Mononuclear cell (primary cell): ENCODE data around the gene IL27RA. TPM values are rescaled to one million over a fixed set of nuclear protein-coding genes. Genes with fewer than 3 reads are reported as not detected.

Experiments
- H3K27me3 ChIP-seq: 2 replicates; pipeline ENCODE4 v1.6.0; 2011; ENCODE audit warnings: low read length, control low read depth; ENCODE audit not compliant: insufficient read depth
- H3K4me1 ChIP-seq: 2 replicates; pipeline ENCODE4 v1.5.1; 2011; ENCODE audit warnings: mild to moderate bottlenecking, low read length, control low read depth; ENCODE audit not compliant: insufficient read depth
- H3K4me3 ChIP-seq: 2 replicates; pipeline ENCODE4 v1.5.1; 2011; ENCODE audit warnings: mild to moderate bottlenecking, low read length, moderate library complexity
- H3K9me3 ChIP-seq: 2 replicates; pipeline ENCODE4 v1.5.1; 2011; ENCODE audit warnings: low read depth, mild to moderate bottlenecking, control low read depth, low read length
- total RNA-seq: library from RNA; depleted of rRNA; stranded (reverse); fragments of >200 nt; gene quantifications from one replicate; pipeline ENCODE4 v1.2.3, GENCODE V29; 2012

The IL27RA gene
- total RNA-seq, 1 donor: 18.5 TPM

DNA sequence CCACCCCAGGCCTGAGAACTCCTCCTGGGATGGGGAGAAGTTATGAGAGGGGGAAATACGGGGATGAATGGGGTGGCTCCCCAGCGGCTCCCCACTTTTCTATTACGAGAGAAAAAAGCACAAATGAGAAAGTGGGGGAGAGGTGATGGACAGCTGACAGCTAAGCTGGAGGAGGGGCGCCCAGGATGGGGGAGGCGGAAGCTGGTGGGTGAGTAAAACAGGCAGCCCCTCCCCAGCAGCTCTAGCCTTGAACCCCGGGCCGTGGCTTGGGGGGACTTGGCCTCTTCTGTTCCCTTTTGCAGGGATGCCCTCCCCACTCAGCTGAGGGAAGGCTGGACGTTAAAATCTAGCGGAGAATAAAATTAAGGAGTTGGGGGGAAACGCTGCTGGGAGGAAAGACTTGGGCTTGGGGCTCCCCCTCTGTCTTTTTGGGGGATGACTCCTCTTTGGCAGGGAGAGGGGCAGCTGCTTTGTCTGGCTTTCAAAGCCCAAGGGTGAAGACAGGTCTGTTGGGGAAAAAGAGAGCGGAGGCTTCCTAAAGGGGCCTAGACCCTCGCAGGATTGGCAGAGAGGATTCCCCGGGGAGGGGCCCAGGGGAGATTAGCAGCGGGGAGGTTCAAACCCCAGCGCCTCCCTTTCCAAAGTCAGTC, 60.4 kb downstream of the IL27RA start:
- Histone ChIP-seq H3K4me1 (peaks cover 16% of the 10 kb centered on the region), H3K27me3 (no peaks in the 10 kb centered on the region), H3K9me3 (no peaks in the 10 kb centered on the region), H3K4me3 (peak overlapping the region; percentile 68)

DNA sequence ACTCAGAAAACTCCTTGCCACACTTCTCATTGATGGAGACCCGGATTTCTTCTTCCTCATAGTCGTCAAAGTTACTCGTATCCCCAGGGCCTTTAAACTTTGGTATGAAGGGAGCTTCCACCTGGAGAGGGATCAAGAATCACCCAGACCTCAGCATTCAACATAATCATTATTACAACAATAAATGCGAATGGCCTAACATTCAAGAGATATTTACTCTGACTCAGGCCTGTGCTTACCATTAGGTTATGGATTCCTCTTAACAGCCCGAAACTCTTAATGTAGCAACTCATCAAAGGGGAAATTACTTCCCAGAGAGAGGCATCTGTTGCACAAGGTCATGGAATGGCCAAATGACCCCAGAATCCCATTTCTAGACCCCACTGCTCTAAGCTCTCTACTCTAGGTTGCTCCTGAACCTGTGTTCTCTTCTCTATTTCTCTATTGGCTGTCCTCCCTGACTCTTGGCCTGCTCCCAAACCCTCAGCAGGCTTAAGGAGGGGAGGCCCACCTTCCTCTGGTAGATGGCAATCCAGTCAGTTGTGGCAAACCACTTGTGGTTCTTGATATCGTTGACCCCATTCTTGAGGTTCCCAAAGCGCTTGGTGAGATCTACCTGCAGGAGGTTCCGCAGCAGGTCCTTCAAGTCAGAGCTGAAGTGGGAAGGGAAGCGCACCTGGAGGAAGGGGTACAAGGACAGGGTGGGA, 61.7 kb downstream of the IL27RA start:
- Histone ChIP-seq H3K4me3 (no peak overlapping the region), H3K27me3 (no peaks in the 10 kb centered on the region), H3K4me1 (peaks cover 16% of the 10 kb centered on the region), H3K9me3 (no peaks in the 10 kb centered on the region)

DNA sequence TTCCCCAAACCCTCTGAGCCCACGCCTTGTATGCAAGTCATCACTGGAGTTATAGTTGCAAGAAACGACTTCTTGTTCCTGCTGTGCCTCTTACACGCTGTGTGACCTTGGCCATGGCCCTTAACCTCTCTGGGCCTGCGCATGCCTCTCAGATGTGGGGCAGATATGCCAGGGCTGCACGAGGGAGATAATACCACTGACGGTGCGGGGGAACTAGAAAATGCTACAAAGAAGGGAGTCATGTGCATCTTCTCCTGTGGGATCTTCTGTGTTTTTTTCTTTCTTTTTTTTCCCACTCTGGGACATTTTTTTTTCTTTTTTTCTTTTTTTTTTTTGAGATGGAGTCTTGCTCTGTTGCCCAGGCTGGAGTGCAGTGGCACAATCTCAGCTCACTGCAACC, 63.3 kb downstream of the IL27RA start:
- H3K27me3 ChIP-seq: no peaks in the 10 kb centered on the region
- peaks cover 8% of the 10 kb centered on the region for H3K4me1 ChIP-seq
- H3K9me3 ChIP-seq: no peaks in the 10 kb centered on the region
- no peak overlapping the region for H3K4me3 ChIP-seq

DNA sequence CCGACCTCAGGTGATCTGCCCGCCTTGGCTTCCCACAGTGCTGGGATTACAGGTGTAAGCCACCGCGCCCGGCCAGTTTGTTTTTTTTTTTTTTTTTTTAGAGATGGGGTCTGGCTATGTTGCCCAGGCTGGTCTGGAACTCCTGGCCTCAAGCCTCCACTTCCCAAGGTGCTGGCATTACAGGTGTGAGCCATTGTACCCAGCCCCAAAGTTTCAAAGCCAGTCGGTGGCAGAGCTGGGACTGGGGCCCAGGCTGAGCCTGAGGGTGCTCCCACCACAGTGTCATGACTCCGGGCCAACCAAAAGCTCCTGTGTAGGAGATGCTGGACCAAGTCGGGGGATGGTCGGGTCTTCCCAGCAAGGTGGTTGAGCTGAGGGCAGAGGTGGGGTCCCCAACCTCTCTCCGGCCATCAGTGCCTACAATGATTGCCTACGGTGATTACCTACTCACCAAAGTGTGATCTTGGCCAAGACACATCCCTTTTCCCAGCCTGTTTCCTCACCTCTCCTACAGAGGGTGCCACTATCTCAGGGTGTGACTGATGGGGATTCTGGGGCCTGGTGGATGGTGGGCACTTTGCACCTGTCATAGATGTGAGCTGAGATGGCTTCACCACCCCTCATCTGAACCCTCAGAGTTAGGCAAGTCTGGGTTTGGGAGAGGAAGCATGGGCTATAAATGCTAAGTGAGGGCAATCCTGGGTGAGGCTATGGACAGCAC, 64.9 kb downstream of the IL27RA start:
- Histone ChIP-seq H3K4me1 (peaks cover 8% of the 10 kb centered on the region), H3K27me3 (no peaks in the 10 kb centered on the region), H3K4me3 (no peak overlapping the region), H3K9me3 (no peaks in the 10 kb centered on the region)

DNA sequence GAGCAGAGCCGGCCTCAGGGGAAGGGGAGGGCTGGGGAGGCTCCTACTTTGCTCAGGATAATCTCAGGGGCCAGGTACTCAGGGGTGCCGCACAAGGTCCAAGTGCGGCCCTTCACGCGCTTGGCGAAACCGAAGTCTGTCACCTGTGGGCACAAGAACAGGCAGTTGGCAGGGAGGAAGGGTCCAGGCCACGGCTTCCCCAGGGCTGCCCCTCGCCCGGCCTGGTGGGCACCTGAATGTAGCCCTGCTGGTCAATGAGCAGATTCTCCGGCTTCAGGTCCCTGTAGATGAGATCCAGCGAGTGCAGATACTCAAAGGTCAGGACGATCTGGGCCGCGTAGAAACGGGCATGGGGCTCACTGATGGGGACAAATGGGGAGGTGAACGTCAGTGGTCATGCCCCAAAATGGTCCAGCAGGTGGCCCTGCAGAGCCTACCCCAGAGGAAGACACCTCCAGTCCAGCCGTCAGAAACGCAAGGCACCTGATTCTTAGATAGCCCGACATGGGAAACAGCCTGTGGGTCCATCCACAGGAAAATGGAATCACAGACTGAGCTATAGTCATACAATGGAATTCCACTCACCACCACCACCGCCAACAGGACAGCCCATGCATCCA, 66.1 kb downstream of the IL27RA start:
- H3K27me3 ChIP-seq: no peaks in the 10 kb centered on the region
- no peak overlapping the region for H3K4me3 ChIP-seq
- no peaks in the 10 kb centered on the region for H3K4me1 ChIP-seq
- no peaks in the 10 kb centered on the region for H3K9me3 ChIP-seq

DNA sequence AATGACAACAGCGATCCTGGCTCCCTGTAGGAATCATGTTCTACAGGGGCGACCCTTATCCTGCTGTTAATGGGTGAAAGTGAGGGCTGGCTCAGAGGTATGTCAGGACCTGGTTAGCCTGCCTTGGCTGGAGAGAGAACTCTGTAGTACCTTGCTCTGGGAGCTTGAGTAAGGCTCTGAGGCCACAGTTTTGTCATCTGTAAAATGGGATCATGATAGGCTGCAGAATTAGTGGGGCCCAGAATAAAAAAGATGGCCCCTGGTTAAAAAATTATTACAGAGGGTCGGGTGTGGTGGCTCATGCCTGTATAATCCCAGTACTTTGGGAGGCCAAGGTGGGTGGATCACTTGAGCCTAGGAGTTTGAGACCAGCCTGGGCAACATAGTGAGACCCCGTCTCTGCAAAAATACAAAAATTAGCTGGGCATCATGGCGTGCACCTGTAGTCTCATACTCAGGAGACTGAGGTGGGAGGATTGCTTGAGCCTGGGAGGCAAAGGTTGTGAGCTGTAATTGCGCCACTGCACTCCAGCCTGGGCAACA, 69.5 kb downstream of the IL27RA start:
- H3K27me3 ChIP-seq: no peaks in the 10 kb centered on the region
- H3K4me3 ChIP-seq: no peak overlapping the region
- no peaks in the 10 kb centered on the region for H3K9me3 ChIP-seq
- no peaks in the 10 kb centered on the region for H3K4me1 ChIP-seq

DNA sequence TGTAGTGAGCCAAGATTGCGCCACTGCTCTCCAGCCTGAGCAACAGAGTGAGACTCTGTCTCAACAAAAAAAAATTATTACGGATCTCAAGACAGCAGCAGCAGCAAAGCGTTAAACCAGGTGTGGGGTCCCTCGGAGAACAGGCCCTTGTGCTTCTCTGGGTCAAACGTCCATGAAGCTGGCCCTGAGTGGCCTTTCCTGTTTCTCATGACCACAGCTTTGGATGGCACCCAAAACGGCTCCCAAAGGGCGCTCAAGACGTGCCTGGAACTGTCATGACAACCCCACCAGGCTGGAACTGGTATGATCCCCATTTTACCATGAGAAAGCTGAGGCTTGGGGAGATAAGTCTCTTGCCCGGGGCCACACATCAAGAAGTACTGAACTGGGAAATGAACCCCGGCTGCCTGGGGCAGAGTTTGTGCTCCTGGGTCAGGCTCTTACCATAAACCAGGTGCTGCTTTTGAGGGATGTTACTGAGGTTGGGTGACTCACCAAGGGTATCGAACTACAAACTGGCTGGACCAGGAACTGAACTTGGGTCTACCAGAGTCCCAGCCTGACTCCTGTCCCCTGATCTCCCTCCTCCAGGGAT, 70.6 kb downstream of the IL27RA start:
- H3K9me3 ChIP-seq: no peaks in the 10 kb centered on the region
- H3K4me1 ChIP-seq: no peaks in the 10 kb centered on the region
- H3K27me3 ChIP-seq: no peaks in the 10 kb centered on the region
- H3K4me3 ChIP-seq: no peak overlapping the region

DNA sequence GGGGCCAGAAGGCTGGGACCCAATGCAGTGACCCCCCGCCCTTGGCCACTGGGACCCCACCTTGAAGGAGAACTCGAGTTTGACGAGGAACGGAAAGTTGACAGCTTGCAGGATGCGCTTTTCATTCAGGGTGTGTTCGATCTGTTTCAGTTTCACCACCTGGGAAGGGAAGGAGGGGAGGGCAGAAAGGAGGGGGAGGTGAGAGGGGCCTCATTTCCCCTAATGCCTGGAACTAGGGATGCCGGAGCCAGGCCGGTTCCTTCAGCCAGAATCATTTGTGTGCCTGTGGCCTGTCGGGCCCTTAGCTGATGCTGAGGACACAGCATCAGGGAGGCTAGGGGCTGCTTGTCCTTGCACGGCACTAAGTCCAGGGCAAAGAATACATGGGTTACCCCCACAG, 71.2 kb downstream of the IL27RA start:
- Histone ChIP-seq H3K4me3 (no peak overlapping the region), H3K27me3 (no peaks in the 10 kb centered on the region), H3K9me3 (no peaks in the 10 kb centered on the region), H3K4me1 (no peaks in the 10 kb centered on the region)

Other genes with a start within 250 kb of the IL27RA start
- gene ZSWIM4, start 236.3 kb upstream of the IL27RA start, total RNA-seq: 1.5 TPM
- not detected for gene NANOS3, start 154.6 kb upstream of the IL27RA start, total RNA-seq
- 0.10 TPM for gene BRME1, start 125.6 kb upstream of the IL27RA start, total RNA-seq
- gene CC2D1A, start 125.6 kb upstream of the IL27RA start, total RNA-seq: 8.2 TPM
- not detected for gene PODNL1, start 93.3 kb upstream of the IL27RA start, total RNA-seq
- 26.1 TPM for gene DCAF15, start 79.3 kb upstream of the IL27RA start, total RNA-seq
- gene RFX1, start 25.4 kb upstream of the IL27RA start, total RNA-seq: 2.5 TPM
- gene RLN3, start 3.6 kb upstream of the IL27RA start, total RNA-seq: not detected
- gene PALM3, start 30.3 kb downstream of the IL27RA start, total RNA-seq: under 0.01 TPM
- gene MISP3, start 41.0 kb downstream of the IL27RA start, total RNA-seq: 1.7 TPM
- gene C19orf67, start 54.0 kb downstream of the IL27RA start, total RNA-seq: not detected
- gene SAMD1, start 59.0 kb downstream of the IL27RA start, total RNA-seq: 22.2 TPM
- 62.0 TPM for gene PRKACA, start 86.0 kb downstream of the IL27RA start, total RNA-seq
- gene ASF1B, start 104.8 kb downstream of the IL27RA start, total RNA-seq: 0.94 TPM
- gene ADGRL1, start 174.4 kb downstream of the IL27RA start, total RNA-seq: 4.0 TPM